Progenitor cell of endocrine pancreas (in vitro differentiated cells): ENCODE measurements around the gene DCTN3. TPM values are rescaled to one million over a fixed set of nuclear protein-coding genes. Genes with fewer than 3 reads are reported as not detected.
A peak's percentile ranks its signal among the peaks of the same experiment; 100 is the strongest.

ENCODE experiments used
- DNase-seq: peaks from one replicate; pipeline ENCODE4 v3.0.0; 2021; ENCODE audit warnings: low spot score; ENCODE audit not compliant: unreplicated experiment
- H3K27ac Mint-ChIP-seq: 2 replicates; pipeline ENCODE4 v1.8.0; 2021; ENCODE audit warnings: mild to moderate bottlenecking, moderate library complexity, mixed read lengths
- H3K27me3 Mint-ChIP-seq: 2 replicates; pipeline ENCODE4 v1.8.0; 2021; ENCODE audit warnings: mixed read lengths
- H3K36me3 Mint-ChIP-seq: 2 replicates; pipeline ENCODE4 v1.8.0; 2022; ENCODE audit warnings: mixed read lengths; ENCODE audit not compliant: insufficient read depth
- H3K4me1 Mint-ChIP-seq: 2 replicates; pipeline ENCODE4 v1.8.0; 2021; ENCODE audit warnings: low read depth, mixed read lengths
- H3K4me3 Mint-ChIP-seq: 2 replicates; pipeline ENCODE4 v1.8.0; 2021; ENCODE audit warnings: low read depth, mild to moderate bottlenecking, moderate library complexity, mixed read lengths
- H3K9me3 Mint-ChIP-seq: 2 replicates; pipeline ENCODE4 v1.8.0; 2021; ENCODE audit warnings: low read depth, mixed read lengths
- total RNA-seq: library from RNA; stranded (reverse); gene quantifications from 2 replicates; pipeline ENCODE4 v1.2.1, GENCODE V29; 2021
- TF ChIP-seq, protein P1 (sequence below): fragments of 200-600 bp; sonication (generic); IDR thresholded peaks from one replicate; pipeline ENCODE4 v1.5.0; 2021; ENCODE audit warnings: antibody characterized with exemption, mild to moderate bottlenecking; ENCODE audit not compliant: unreplicated experiment

The DCTN3 gene
- total RNA-seq, 1 donor from 2014 or later = 101 TPM

- Mint-ChIP-seq H3K9me3 (no peaks in the 10 kb centered on the region), H3K27me3 (peaks cover 79% of the 10 kb centered on the region), H3K4me3 (peak overlapping the region; percentile 64), H3K27ac (no peak overlapping the region), H3K36me3 (no peaks in the 10 kb centered on the region), H3K4me1 (peaks cover 38% of the 10 kb centered on the region)
- DNase-seq = no peak
- TF ChIP-seq, protein P1, sequence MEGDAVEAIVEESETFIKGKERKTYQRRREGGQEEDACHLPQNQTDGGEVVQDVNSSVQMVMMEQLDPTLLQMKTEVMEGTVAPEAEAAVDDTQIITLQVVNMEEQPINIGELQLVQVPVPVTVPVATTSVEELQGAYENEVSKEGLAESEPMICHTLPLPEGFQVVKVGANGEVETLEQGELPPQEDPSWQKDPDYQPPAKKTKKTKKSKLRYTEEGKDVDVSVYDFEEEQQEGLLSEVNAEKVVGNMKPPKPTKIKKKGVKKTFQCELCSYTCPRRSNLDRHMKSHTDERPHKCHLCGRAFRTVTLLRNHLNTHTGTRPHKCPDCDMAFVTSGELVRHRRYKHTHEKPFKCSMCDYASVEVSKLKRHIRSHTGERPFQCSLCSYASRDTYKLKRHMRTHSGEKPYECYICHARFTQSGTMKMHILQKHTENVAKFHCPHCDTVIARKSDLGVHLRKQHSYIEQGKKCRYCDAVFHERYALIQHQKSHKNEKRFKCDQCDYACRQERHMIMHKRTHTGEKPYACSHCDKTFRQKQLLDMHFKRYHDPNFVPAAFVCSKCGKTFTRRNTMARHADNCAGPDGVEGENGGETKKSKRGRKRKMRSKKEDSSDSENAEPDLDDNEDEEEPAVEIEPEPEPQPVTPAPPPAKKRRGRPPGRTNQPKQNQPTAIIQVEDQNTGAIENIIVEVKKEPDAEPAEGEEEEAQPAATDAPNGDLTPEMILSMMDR = no peak
Measured at GRCh38 chr9:34576597-34577399, 43.5 kb downstream of the DCTN3 start.

DNA sequence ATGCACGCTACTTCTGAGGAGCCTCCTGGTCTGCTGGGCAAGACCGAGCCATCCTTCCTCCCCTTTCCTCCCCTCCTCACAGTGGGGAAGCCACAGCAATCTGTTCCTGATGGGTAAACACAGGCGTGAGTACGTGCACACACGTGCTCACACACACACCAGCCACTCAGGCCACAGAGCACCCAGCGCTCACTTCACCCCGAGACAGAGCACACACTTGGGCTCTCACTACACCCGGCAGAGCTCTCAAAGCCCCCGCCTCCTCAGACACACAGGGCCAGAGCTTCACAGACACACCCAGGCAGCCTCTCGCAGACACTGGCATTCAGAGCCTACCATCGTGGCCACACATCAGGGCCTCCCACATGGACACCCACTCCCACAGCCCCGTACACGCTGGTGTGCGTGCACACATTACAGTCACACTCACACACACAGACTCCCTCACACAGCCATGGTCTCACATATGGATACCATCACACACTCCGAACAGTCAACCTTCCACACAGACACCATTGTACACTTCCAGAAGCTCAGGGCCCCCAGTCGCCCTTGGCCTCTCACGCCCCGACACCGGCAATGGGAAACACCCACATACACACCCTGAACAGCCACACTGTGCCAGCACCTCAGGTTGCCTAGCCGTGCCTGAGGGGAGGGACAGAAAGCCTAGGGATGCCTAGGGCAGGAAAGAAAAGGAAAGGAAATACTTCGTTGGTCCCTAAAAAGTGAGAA is 44.3 kb downstream of the DCTN3 start:
- TF ChIP-seq, protein P1 = no peak
- Mint-ChIP-seq H3K4me3 (no peak overlapping the region), H3K36me3 (no peaks in the 10 kb centered on the region), H3K27me3 (peaks cover 77% of the 10 kb centered on the region), H3K27ac (no peak overlapping the region), H3K4me1 (peaks cover 32% of the 10 kb centered on the region), H3K9me3 (no peaks in the 10 kb centered on the region)
- no peak for DNase-seq

DNA sequence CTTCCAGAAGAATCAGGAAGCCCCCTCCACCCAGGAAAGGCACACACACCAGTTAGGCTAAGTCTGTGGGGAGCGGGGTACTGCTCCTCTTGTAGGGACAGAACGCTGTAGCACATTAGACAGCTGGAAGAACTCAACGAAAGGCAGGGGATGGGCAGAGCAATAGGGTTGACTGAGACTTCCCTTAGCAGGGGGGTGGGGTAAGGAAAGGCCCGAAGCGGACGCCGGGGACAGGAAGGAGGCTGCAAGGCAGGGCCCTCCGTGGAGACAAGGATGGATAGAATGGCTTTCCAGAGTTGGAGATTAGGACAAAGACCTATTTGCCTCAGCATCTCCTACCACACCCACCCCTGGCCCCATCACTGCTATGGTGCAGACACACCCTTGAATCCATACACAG is 45.1 kb downstream of the DCTN3 start:
- H3K9me3 Mint-ChIP-seq = no peaks in the 10 kb centered on the region
- DNase-seq = no peak
- peaks cover 77% of the 10 kb centered on the region for H3K27me3 Mint-ChIP-seq
- peaks cover 24% of the 10 kb centered on the region for H3K4me1 Mint-ChIP-seq
- TF ChIP-seq, protein P1 = no peak
- no peak overlapping the region for H3K27ac Mint-ChIP-seq
- no peaks in the 10 kb centered on the region for H3K36me3 Mint-ChIP-seq
- no peak overlapping the region for H3K4me3 Mint-ChIP-seq

- Mint-ChIP-seq H3K9me3 (no peaks in the 10 kb centered on the region), H3K4me1 (peaks cover 21% of the 10 kb centered on the region), H3K27me3 (peaks cover 77% of the 10 kb centered on the region), H3K4me3 (no peak overlapping the region), H3K27ac (no peak overlapping the region), H3K36me3 (no peaks in the 10 kb centered on the region)
- no peak for DNase-seq
- TF ChIP-seq, protein P1 = no peak
Measured at GRCh38 chr9:34574571-34574970, 45.7 kb downstream of the DCTN3 start.

- no peak for DNase-seq
- no peaks in the 10 kb centered on the region for H3K36me3 Mint-ChIP-seq
- H3K27ac Mint-ChIP-seq = no peak overlapping the region
- TF ChIP-seq, protein P1 = no peak
- peaks cover 15% of the 10 kb centered on the region for H3K4me1 Mint-ChIP-seq
- H3K9me3 Mint-ChIP-seq = no peaks in the 10 kb centered on the region
- peaks cover 72% of the 10 kb centered on the region for H3K27me3 Mint-ChIP-seq
- no peak overlapping the region for H3K4me3 Mint-ChIP-seq
Measured at GRCh38 chr9:34573599-34574325, 46.5 kb downstream of the DCTN3 start.
